ENCODE measurements around the gene ABCC4. TPM values are rescaled to one million over a fixed set of nuclear protein-coding genes. Genes with fewer than 3 reads are reported as not detected.

ABCC4 gene
- polyA plus RNA-seq, 1 experiment: 140 TPM

DNA sequence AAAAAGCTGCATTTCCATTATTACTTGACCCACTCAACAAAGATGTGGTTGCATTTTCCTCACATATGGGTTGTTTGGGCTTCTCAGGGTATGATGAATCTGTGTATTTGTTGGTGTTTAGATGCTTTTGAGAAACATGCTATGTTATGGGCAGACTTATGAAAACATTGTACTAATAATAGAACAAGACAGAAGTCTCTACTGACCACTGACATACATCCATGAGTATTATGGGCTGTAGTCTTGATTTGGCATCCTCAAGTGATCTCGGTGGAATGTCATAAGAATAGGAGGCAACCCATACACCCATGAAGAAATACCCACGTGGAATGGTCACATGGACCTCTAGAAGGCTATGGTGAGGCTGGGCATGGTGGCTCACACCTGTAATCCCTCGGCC is 36.3 kb upstream of the ABCC4 start:
- Histone ChIP-seq H3K27ac (ENCODE audit: low read depth, low read length) (no peak overlapping the region), H3K27me3 (ENCODE audit: control insufficient read depth, insufficient read depth, low read length) (no peaks in the 10 kb centered on the region), H3K4me3 (ENCODE audit: low read depth, low read length) (no peak overlapping the region), H3K9me3 (ENCODE audit: control insufficient read depth, insufficient read depth, low read length) (no peaks in the 10 kb centered on the region)
- ChIA-PET CTCF (interaction anchor here (2.9 kb wide), 1 partner anchor 148 kb away, joined by 10 read pairs; no protein-coding TSS in a partner anchor), POLR2A (no interaction called here)
- no peak for DNase-seq (ENCODE audit: low read depth, low spot score)
- TF ChIP-seq, protein P1, sequence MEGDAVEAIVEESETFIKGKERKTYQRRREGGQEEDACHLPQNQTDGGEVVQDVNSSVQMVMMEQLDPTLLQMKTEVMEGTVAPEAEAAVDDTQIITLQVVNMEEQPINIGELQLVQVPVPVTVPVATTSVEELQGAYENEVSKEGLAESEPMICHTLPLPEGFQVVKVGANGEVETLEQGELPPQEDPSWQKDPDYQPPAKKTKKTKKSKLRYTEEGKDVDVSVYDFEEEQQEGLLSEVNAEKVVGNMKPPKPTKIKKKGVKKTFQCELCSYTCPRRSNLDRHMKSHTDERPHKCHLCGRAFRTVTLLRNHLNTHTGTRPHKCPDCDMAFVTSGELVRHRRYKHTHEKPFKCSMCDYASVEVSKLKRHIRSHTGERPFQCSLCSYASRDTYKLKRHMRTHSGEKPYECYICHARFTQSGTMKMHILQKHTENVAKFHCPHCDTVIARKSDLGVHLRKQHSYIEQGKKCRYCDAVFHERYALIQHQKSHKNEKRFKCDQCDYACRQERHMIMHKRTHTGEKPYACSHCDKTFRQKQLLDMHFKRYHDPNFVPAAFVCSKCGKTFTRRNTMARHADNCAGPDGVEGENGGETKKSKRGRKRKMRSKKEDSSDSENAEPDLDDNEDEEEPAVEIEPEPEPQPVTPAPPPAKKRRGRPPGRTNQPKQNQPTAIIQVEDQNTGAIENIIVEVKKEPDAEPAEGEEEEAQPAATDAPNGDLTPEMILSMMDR (IDR thresholded peaks at IDR 0.05; ENCODE audit: low read depth, low read length): no peak

DNA sequence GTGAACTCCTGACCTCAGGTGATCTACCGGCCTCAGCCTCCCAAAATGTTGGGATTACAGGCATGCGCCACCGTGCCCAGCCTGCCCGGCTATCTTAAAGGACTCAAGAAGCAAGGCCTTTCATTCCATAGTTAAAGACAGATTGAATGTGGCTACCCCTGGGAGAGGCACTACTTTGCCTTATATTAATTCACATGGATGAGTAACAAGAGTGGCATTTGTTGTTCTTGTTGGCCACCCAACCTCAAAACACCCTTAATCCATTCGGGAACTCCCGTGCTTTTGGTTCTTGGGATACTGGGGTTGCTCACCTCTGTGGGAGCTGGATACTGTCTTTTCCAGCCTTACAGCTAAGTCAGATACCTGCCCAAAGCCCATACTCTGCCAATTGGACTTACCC is 34.4 kb upstream of the ABCC4 start:
- POLR2A ChIA-PET: interaction anchor here (0.6 kb wide), 1 partner anchor 60 kb away, joined by 6 read pairs; no protein-coding TSS in a partner anchor

DNA sequence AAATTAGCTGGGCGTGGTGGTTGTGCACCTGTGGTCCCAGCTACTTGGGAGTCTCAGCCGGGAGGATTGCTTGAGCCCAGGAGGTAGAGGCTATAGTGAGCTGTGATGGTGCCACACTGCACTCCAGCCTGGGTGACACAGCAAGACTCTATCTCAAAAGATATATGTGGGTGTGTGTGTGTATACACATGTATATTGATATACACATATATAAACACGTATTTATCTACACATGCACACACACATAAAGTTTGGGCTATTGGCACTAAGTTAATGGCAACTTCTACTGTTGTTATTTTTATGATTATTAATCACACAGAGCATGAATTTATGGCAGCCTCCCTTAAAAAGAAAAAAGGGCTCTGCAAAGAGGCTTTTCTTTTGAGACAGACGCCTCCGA is 27.1 kb upstream of the ABCC4 start:
- Histone ChIP-seq H3K27me3 (ENCODE audit: control insufficient read depth, insufficient read depth, low read length) (peaks cover 12% of the 10 kb centered on the region), H3K9me3 (ENCODE audit: control insufficient read depth, insufficient read depth, low read length) (no peaks in the 10 kb centered on the region), H3K27ac (ENCODE audit: low read depth, low read length) (no peak overlapping the region), H3K4me3 (ENCODE audit: low read depth, low read length) (no peak overlapping the region)
- ChIA-PET POLR2A (no interaction called here), CTCF (no interaction called here)
- TF ChIP-seq, protein P1 (IDR thresholded peaks at IDR 0.05; ENCODE audit: low read depth, low read length): no peak
- DNase-seq (ENCODE audit: low read depth, low spot score): no peak

More for the DNA sequence above, 34.4 kb upstream of the ABCC4 start:
- Histone ChIP-seq H3K27me3 (ENCODE audit: control insufficient read depth, insufficient read depth, low read length) (no peaks in the 10 kb centered on the region), H3K4me3 (ENCODE audit: low read depth, low read length) (no peak overlapping the region), H3K9me3 (ENCODE audit: control insufficient read depth, insufficient read depth, low read length) (no peaks in the 10 kb centered on the region), H3K27ac (ENCODE audit: low read depth, low read length) (no peak overlapping the region)
- TF ChIP-seq, protein P1 (IDR thresholded peaks at IDR 0.05; ENCODE audit: low read depth, low read length): no peak
- CTCF ChIA-PET: no interaction called here
- no peak for DNase-seq (ENCODE audit: low read depth, low spot score)

DNA sequence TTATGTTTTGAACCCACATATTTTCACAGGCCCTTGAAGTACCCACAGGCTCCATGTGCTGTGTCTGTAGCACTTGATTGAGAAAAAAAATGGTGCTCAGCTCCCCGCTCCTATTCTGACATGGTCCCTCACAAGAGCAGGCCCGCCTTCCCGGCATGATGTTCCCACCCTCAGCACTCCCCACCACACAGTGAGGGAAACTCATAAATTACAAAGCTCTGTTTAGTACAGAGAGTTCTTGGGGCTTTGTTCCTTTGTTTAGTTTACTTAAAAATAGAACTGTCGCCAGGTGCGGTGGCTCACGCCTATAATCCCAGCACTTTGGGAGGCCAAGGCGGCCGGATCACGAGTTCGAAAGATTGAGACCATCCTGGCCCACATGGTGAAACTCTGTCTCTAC is 25.9 kb upstream of the ABCC4 start:
- peaks cover 12% of the 10 kb centered on the region for H3K27me3 ChIP-seq (ENCODE audit: control insufficient read depth, insufficient read depth, low read length)
- TF ChIP-seq, protein P1 (IDR thresholded peaks at IDR 0.05; ENCODE audit: low read depth, low read length): no peak
- no peak for DNase-seq (ENCODE audit: low read depth, low spot score)
- H3K4me3 ChIP-seq (ENCODE audit: low read depth, low read length): no peak overlapping the region
- ChIA-PET POLR2A (no interaction called here), CTCF (no interaction called here)
- no peaks in the 10 kb centered on the region for H3K9me3 ChIP-seq (ENCODE audit: control insufficient read depth, insufficient read depth, low read length)
- H3K27ac ChIP-seq (ENCODE audit: low read depth, low read length): no peak overlapping the region

DNA sequence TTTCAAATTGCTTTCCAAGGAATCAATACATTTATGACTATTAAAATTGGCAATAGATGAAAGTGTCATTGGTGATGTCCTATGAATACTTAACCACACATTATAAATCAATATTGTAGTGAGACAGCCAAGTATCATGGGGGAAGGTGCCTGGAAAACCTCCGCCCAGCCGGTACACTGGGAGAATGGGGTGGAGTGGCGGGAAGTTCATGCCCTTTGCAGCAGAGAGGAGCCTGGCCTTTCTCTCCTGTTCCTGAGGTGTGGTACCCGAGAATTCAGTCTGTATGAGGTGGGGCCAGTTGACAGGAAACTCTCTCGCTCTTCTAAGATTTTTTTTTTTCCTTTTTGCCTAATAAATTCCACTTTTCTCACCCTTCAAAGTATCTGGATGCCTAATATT is 25.4 kb upstream of the ABCC4 start:
- Histone ChIP-seq H3K27ac (ENCODE audit: low read depth, low read length) (no peak overlapping the region), H3K4me3 (ENCODE audit: low read depth, low read length) (no peak overlapping the region), H3K9me3 (ENCODE audit: control insufficient read depth, insufficient read depth, low read length) (no peaks in the 10 kb centered on the region), H3K27me3 (ENCODE audit: control insufficient read depth, insufficient read depth, low read length) (peaks cover 12% of the 10 kb centered on the region)
- ChIA-PET CTCF (no interaction called here), POLR2A (no interaction called here)
- TF ChIP-seq, protein P1 (IDR thresholded peaks at IDR 0.05; ENCODE audit: low read depth, low read length): no peak
- DNase-seq (ENCODE audit: low read depth, low spot score): no peak

All from AG04450 (cell line).